Adrenal gland (tissue), 5 donors: ENCODE data around the gene OSBPL2.

Source experiments
- CTCF ChIP-seq, 6 experiments: fragments of 450-650 bp in 4 of 6; fragments of 200-600 bp in 2 of 6; sonication (generic) in 1 of 6; IDR thresholded peaks; 1 replicate in 5 of 6; 2 replicates in 1 of 6; pipeline versions ENCODE4 v1.5.1 to v1.8.0; 2016 to 2021; ENCODE audit warnings: antibody characterized with exemption in 6 of 6, mild to moderate bottlenecking in 2 of 6, moderate library complexity in 1 of 6
- POLR2A ChIP-seq, 2 donors: fragments of 450-650 bp; IDR thresholded peaks; one replicate each; pipeline ENCODE4 v1.6.1; 2017; ENCODE audit warnings: antibody characterized with exemption in 2 of 2, mild to moderate bottlenecking in 2 of 2, moderate library complexity in 1 of 2
- donor health status: DM: no; HTN: no; CAD: no.

- TF ChIP-seq CTCF (IDR thresholded peaks at IDR 0.05) (no peak), POLR2A (IDR thresholded peaks at IDR 0.05) (no peak)
Observed at GRCh38 chr20:62196286-62196685, 42.0 kb upstream of the OSBPL2 start.
